HepG2 (cell line): ENCODE data around the gene TAGLN2. TPM values are rescaled to one million over a fixed set of nuclear protein-coding genes. Genes with fewer than 3 reads are reported as not detected.

Source experiments
- ATAC-seq: fragments of 200-7000 bp; cut with Tn5 transposase; 3 replicates; pipeline ENCODE4 v1.9.1; 2020; ENCODE audit warnings: mild to moderate bottlenecking, moderate library complexity
- BruUV-seq: library from RNA; stranded (reverse); fragments of 400-500 nt; replicated peaks from 2 replicates; lab custom pipeline; 2021; lab: Mats Ljungman, UMichigan
- CTCF ChIA-PET: fragments of 300-600 bp; formaldehyde crosslinking; extraction: SDS; loops from one replicate; lab custom pipeline; 2021; ENCODE audit warnings: low total read pairs, inconsistent platforms, low intra/inter-chr PET ratio; lab: Yijun Ruan, JAX
- POLR2A ChIA-PET: fragments of 350-600 bp; sonication (Branson Sonifier 250); formaldehyde crosslinking; loops from one replicate; lab custom pipeline; 2020; ENCODE audit warnings: antibody characterized with exemption, inconsistent platforms; lab: Yijun Ruan, JAX
- DNase-seq: peaks from one replicate; pipeline ENCODE4 v3.0.0-alpha.2; 2015; ENCODE audit warnings: low spot score
- FAIRE-seq: peaks from 3 replicates; lab custom pipeline; 2011; peaks lifted over from hg19 to GRCh38; lab: Jason Lieb, UNC
- H2AFZ ChIP-seq: one replicate; pipeline ENCODE4 v1.6.1; 2011; ENCODE audit warnings: low read length, inconsistent platforms
- H3K27ac ChIP-seq: fragments of 300-600 bp; 3 replicates; pipeline ENCODE4 v1.8.0; 2011; ENCODE audit warnings: mixed run types, mild to moderate bottlenecking, mixed read lengths, low read length, inconsistent platforms; ENCODE audit not compliant: insufficient read depth; ENCODE audit errors: extremely low read length
- H3K27me3 ChIP-seq, 2 experiments: fragments of 200-600 bp in 1 of 2; 2 replicates in 1 of 2; 3 replicates in 1 of 2; pipeline versions ENCODE4 v1.6.0 to v1.8.0; 2011; ENCODE audit warnings: low read length in 2 of 2, mild to moderate bottlenecking in 2 of 2, moderate library complexity in 2 of 2, inconsistent platforms in 1 of 2; ENCODE audit not compliant: insufficient read depth in 2 of 2, control insufficient read depth in 1 of 2
- H3K36me3 ChIP-seq, 2 experiments: fragments of 200-600 bp in 1 of 2; replicated peaks in 1 of 2; 2 replicates in 1 of 2; 3 replicates in 1 of 2; pipeline versions ENCODE4 v1.5.1 to v1.8.0; 2011; ENCODE audit warnings: low read length in 2 of 2, inconsistent platforms in 1 of 2; ENCODE audit not compliant: insufficient read depth in 2 of 2, control insufficient read depth in 1 of 2
- H3K4me1 ChIP-seq: 2 replicates; pipeline ENCODE4 v1.5.1; 2012; ENCODE audit warnings: low read length, inconsistent platforms; ENCODE audit not compliant: insufficient read depth
- H3K4me2 ChIP-seq: 2 replicates; pipeline ENCODE4 v1.6.0; 2011; ENCODE audit warnings: low read depth, low read length, inconsistent platforms
- H3K4me3 ChIP-seq, 3 experiments: fragments of 200-600 bp in 1 of 3; sonication (generic), shearing (Covaris generic) in 1 of 3; replicated peaks in 1 of 3; 2 replicates each; pipeline ENCODE4 v1.5.1; 2011 to 2016; ENCODE audit warnings: low read length in 3 of 3, inconsistent platforms in 2 of 3, low read depth in 2 of 3, mild to moderate bottlenecking in 2 of 3, control low read depth in 1 of 3, mixed read lengths in 1 of 3; ENCODE audit not compliant: insufficient read depth in 1 of 3
- H3K79me2 ChIP-seq: one replicate; pipeline ENCODE4 v1.6.1; 2011; ENCODE audit warnings: low read length, inconsistent platforms; ENCODE audit not compliant: insufficient read depth
- H3K9ac ChIP-seq: 2 replicates; pipeline ENCODE4 v1.6.0; 2011; ENCODE audit warnings: mild to moderate bottlenecking, low read depth, low read length, inconsistent platforms; ENCODE audit not compliant: insufficient read depth
- H3K9me3 ChIP-seq: 2 replicates; pipeline ENCODE4 v1.5.1; 2012; ENCODE audit warnings: mild to moderate bottlenecking, low read length
- H4K20me1 ChIP-seq: 2 replicates; pipeline ENCODE4 v1.6.0; 2011; ENCODE audit warnings: inconsistent platforms, mild to moderate bottlenecking, low read length, moderate library complexity; ENCODE audit not compliant: insufficient read depth
- DNMT1 ChIP-seq: sonication (generic); formaldehyde crosslinking; IDR thresholded peaks from 2 replicates; pipeline ENCODE4 v1.5.1; 2020; ENCODE audit warnings: mild to moderate bottlenecking, missing genetic modification reagents
- NCOA5 ChIP-seq: sonication (generic); formaldehyde crosslinking; IDR thresholded peaks from 2 replicates; pipeline ENCODE4 v1.4.0; 2020; ENCODE audit warnings: missing genetic modification reagents
- NFKB2 ChIP-seq: sonication (generic); formaldehyde crosslinking; IDR thresholded peaks from 2 replicates; pipeline ENCODE4 v1.4.0; 2020; ENCODE audit warnings: missing genetic modification reagents, borderline replicate concordance
- SMYD3 ChIP-seq: sonication (generic); formaldehyde crosslinking; IDR thresholded peaks from 2 replicates; pipeline ENCODE4 v1.8.1; 2023; ENCODE audit warnings: mild to moderate bottlenecking, missing genetic modification reagents
- SP5 ChIP-seq: IDR thresholded peaks from 2 replicates; pipeline ENCODE4 v1.6.1; 2016; ENCODE audit warnings: low read depth, borderline replicate concordance
- TBX3 ChIP-seq: fragments of 450-650 bp; IDR thresholded peaks from 2 replicates; pipeline ENCODE4 v1.6.1; 2017; ENCODE audit warnings: antibody characterized with exemption, mild to moderate bottlenecking, inconsistent platforms, borderline replicate concordance
- ZNF138 ChIP-seq: sonication (generic); formaldehyde crosslinking; IDR thresholded peaks from 2 replicates; pipeline ENCODE4 v1.5.0; 2020; ENCODE audit warnings: mild to moderate bottlenecking, low read depth, missing genetic modification reagents
- ZNF333 ChIP-seq: sonication (generic); formaldehyde crosslinking; IDR thresholded peaks from 2 replicates; pipeline ENCODE4 v1.4.0; 2020; ENCODE audit warnings: mild to moderate bottlenecking, missing genetic modification reagents, borderline replicate concordance
- ZNF597 ChIP-seq: sonication (generic); formaldehyde crosslinking; IDR thresholded peaks from 2 replicates; pipeline ENCODE4 v1.5.0; 2020; ENCODE audit warnings: missing genetic modification reagents
- ZNF782 ChIP-seq: sonication (generic); formaldehyde crosslinking; IDR thresholded peaks from 2 replicates; pipeline ENCODE4 v1.4.0; 2020; ENCODE audit warnings: missing genetic modification reagents, mild to moderate bottlenecking, borderline replicate concordance
- WGBS: methylation state at CpG from one replicate; pipeline ENCODE4 v1.1.6; 2017; ENCODE audit warnings: low lambda C conversion rate; 5-methylcytosine and 5-hydroxymethylcytosine counted together
- in situ Hi-C: cut with HindIII; loops from 2 replicates; pipeline ENCODE4 v1.10.0; 2017; ENCODE audit warnings: low pct_unique_long_range_greater_than_20kb; ENCODE audit not compliant: extremely low pct_ligation_motif_present
- intact Hi-C: fragments of 100-400 bp; cut with micrococcal nuclease; formaldehyde crosslinking; loops from one replicate; pipeline ENCODE4 v1.10.0; 2022; ENCODE audit not compliant: unreplicated experiment
- polyA plus RNA-seq, 8 experiments: library from polyadenylated mRNA; depleted of rRNA in 3 of 8; stranded (reverse) in 7 of 8; unstranded in 1 of 8; fragments of >200 nt; fragmentation: Illumina TruSeq in 4 of 8; extraction: Trizol in 4 of 8; gene quantifications; 2 replicates each; pipeline versions ENCODE4 v1.2.1 to v1.2.3, GENCODE V29; 2011 to 2016; ENCODE audit warnings: low read depth in 4 of 8, missing spikeins in 1 of 8, mixed read lengths in 1 of 8; ENCODE audit not compliant: insufficient read depth in 1 of 8
- total RNA-seq, 5 experiments: library from RNA; depleted of rRNA; stranded (reverse); fragments of >200 nt; fragmentation: Illumina TruSeq; extraction: Trizol; gene quantifications; 2 replicates each; pipeline ENCODE4 v1.2.3, GENCODE V29; 2016; ENCODE audit warnings: low read depth in 1 of 5

TAGLN2 gene
- total and polyA plus RNA-seq, 2 of the 13 experiments (the other 11 are each of a cell fraction or from before 2014, with no cell fraction given) = 6.7 to 17.2 TPM

GRCh38 chr1:159932296-159933285 is 7.3 kb upstream of the TAGLN2 start:
- Histone ChIP-seq H3K4me3 (no peak overlapping the region), H3K4me1 (peaks cover 5% of the 10 kb centered on the region), H3K4me2 (no peak overlapping the region), H3K27me3 (peaks cover 5 to 32% of the 10 kb centered on the region in 2 experiments; a peak in 4 of 5 replicates), H3K9ac (no peak overlapping the region), H3K36me3 (no peaks in the 10 kb centered on the region), H3K9me3 (no peaks in the 10 kb centered on the region), H4K20me1 (no peaks in the 10 kb centered on the region), H3K27ac (no peak overlapping the region), H3K79me2 (no peaks in the 10 kb centered on the region), H2AFZ (no peak overlapping the region)
- 34% methylated on average over 7 of the region's 16 CpGs for WGBS
- no peak for ATAC-seq
- TF ChIP-seq SP5 (CRISPR knock-in tag) (no peak), SMYD3 (CRISPR knock-in tag) (no peak), DNMT1 (CRISPR knock-in tag) (no peak), TBX3 (no peak), ZNF138 (no peak)
- CTCF ChIA-PET = no interaction called here
- FAIRE-seq = no peak
- in situ Hi-C loops (no loop called here), intact Hi-C loops (no loop called here)
- DNase-seq = no peak
- BruUV-seq = no TSS peak
- POLR2A ChIA-PET = no interaction called here

GRCh38 chr1:159931795-159932173 is 6.5 kb upstream of the TAGLN2 start:
- CTCF ChIA-PET = no interaction called here
- Histone ChIP-seq H2AFZ (no peak overlapping the region), H4K20me1 (no peaks in the 10 kb centered on the region), H3K4me2 (no peak overlapping the region), H3K27ac (no peak overlapping the region), H3K4me1 (peaks cover 4% of the 10 kb centered on the region), H3K4me3 (no peak overlapping the region), H3K9ac (no peak overlapping the region), H3K36me3 (no peaks in the 10 kb centered on the region), H3K79me2 (no peaks in the 10 kb centered on the region), H3K27me3 (peaks cover 5 to 35% of the 10 kb centered on the region in 2 experiments; a peak in 4 of 5 replicates), H3K9me3 (no peaks in the 10 kb centered on the region)
- no peak for FAIRE-seq
- 17% methylated on average over 1 of the region's 3 CpGs for WGBS
- no TSS peak for BruUV-seq
- in situ Hi-C loops (no loop called here), intact Hi-C loops (no loop called here)
- POLR2A ChIA-PET = no interaction called here
- DNase-seq = no peak
- TF ChIP-seq ZNF333 (CRISPR knock-in tag) (no peak), NFKB2 (CRISPR knock-in tag) (no peak), ZNF597 (CRISPR knock-in tag) (no peak), NCOA5 (CRISPR knock-in tag) (no peak), ZNF782 (CRISPR knock-in tag) (no peak)
- no peak for ATAC-seq
